ENCODE data around the gene JAZF1. TPM values are rescaled to one million over a fixed set of nuclear protein-coding genes. Genes with fewer than 3 reads are reported as not detected.

Gene JAZF1
- total and polyA plus RNA-seq, 2 experiments from 2014 or later: 9.8 to 12.3 TPM

GRCh38 chr7:28160551-28160991 lies 20.0 kb downstream of the JAZF1 start:
- TF ChIP-seq CTCF (IDR thresholded peaks at IDR 0.05; ENCODE audit: low read depth, low read length): no peak
- H3K27ac ChIP-seq: no peak overlapping the region
- H3K4me3 ChIP-seq: no peak overlapping the region
- no peaks in the 10 kb centered on the region for H3K36me3 ChIP-seq
- H3K27me3 ChIP-seq: no peaks in the 10 kb centered on the region
- peaks cover 5% of the 10 kb centered on the region for H3K4me1 ChIP-seq (ENCODE audit: low read depth)
- H3K9me3 ChIP-seq (ENCODE audit: low read depth): no peaks in the 10 kb centered on the region
- no peak for DNase-seq (ENCODE audit: low read depth in 1 of 2, low spot score in 1 of 2)

- Histone ChIP-seq H3K27ac (no peak overlapping the region), H3K36me3 (no peaks in the 10 kb centered on the region), H3K27me3 (no peaks in the 10 kb centered on the region), H3K4me1 (ENCODE audit: low read depth) (peaks cover 5% of the 10 kb centered on the region), H3K9me3 (ENCODE audit: low read depth) (no peaks in the 10 kb centered on the region), H3K4me3 (no peak overlapping the region)
- DNase-seq (ENCODE audit: low read depth in 1 of 2, low spot score in 1 of 2): peak in 1 of 2 donors; percentile 63
- no peak for TF ChIP-seq CTCF (IDR thresholded peaks at IDR 0.05; ENCODE audit: low read depth, low read length)
Observed at GRCh38 chr7:28157831-28158416, 22.7 kb downstream of the JAZF1 start.

GRCh38 chr7:28157076-28157745 lies 23.4 kb downstream of the JAZF1 start:
- no peak for DNase-seq (ENCODE audit: low read depth in 1 of 2, low spot score in 1 of 2)
- H3K27ac ChIP-seq: no peak overlapping the region
- TF ChIP-seq CTCF (IDR thresholded peaks at IDR 0.05; ENCODE audit: low read depth, low read length): no peak
- H3K36me3 ChIP-seq: no peaks in the 10 kb centered on the region
- H3K4me3 ChIP-seq: no peak overlapping the region
- no peaks in the 10 kb centered on the region for H3K27me3 ChIP-seq
- peaks cover 5% of the 10 kb centered on the region for H3K4me1 ChIP-seq (ENCODE audit: low read depth)
- no peaks in the 10 kb centered on the region for H3K9me3 ChIP-seq (ENCODE audit: low read depth)

GRCh38 chr7:28156401-28156800 lies 24.2 kb downstream of the JAZF1 start:
- Histone ChIP-seq H3K4me3 (no peak overlapping the region), H3K27ac (no peak overlapping the region), H3K36me3 (no peaks in the 10 kb centered on the region), H3K27me3 (no peaks in the 10 kb centered on the region), H3K9me3 (ENCODE audit: low read depth) (no peaks in the 10 kb centered on the region), H3K4me1 (ENCODE audit: low read depth) (peaks cover 5% of the 10 kb centered on the region)
- no peak for TF ChIP-seq CTCF (IDR thresholded peaks at IDR 0.05; ENCODE audit: low read depth, low read length)
- DNase-seq (ENCODE audit: low read depth in 1 of 2, low spot score in 1 of 2): no peak

- no peak for TF ChIP-seq CTCF (IDR thresholded peaks at IDR 0.05; ENCODE audit: low read depth, low read length)
- Histone ChIP-seq H3K4me1 (ENCODE audit: low read depth) (peaks cover 5% of the 10 kb centered on the region), H3K36me3 (no peaks in the 10 kb centered on the region), H3K27ac (no peak overlapping the region), H3K9me3 (ENCODE audit: low read depth) (no peaks in the 10 kb centered on the region), H3K27me3 (no peaks in the 10 kb centered on the region), H3K4me3 (no peak overlapping the region)
- peak in 1 of 2 donors; percentile 54 for DNase-seq (ENCODE audit: low read depth in 1 of 2, low spot score in 1 of 2)
Observed at GRCh38 chr7:28155964-28156363, 24.6 kb downstream of the JAZF1 start.

Measured in cardiac muscle cell (in vitro differentiated cells and primary cell).